MG63 (cell line): ENCODE data around the gene TBCD. TPM values are rescaled to one million over a fixed set of nuclear protein-coding genes. Genes with fewer than 3 reads are reported as not detected.
A peak's percentile ranks its signal among the peaks of the same experiment; 100 is the strongest.

Source experiments
- DNase-seq: peaks from one replicate; pipeline ENCODE4 v3.0.0-alpha.2; 2020
- H3K27me3 ChIP-seq: fragments of 250-450 bp; sonication (Bioruptor Pico); 2 replicates; pipeline ENCODE4 v1.5.1; 2020; ENCODE audit warnings: mild to moderate bottlenecking, moderate library complexity
- H3K36me3 ChIP-seq: fragments of 250-450 bp; sonication (Bioruptor Pico); 2 replicates; pipeline ENCODE4 v1.5.1; 2020; ENCODE audit warnings: mild to moderate bottlenecking, moderate library complexity
- H3K4me3 ChIP-seq: fragments of 250-450 bp; sonication (Bioruptor Pico); 2 replicates; pipeline ENCODE4 v1.5.1; 2020; ENCODE audit warnings: mild to moderate bottlenecking, moderate library complexity
- H3K9me3 ChIP-seq: fragments of 250-450 bp; sonication (Bioruptor Pico); 2 replicates; pipeline ENCODE4 v1.5.1; 2020; ENCODE audit warnings: mild to moderate bottlenecking, moderate library complexity
- total RNA-seq: library from RNA; depleted of rRNA; stranded (reverse); fragments of >200 nt; shearing (Covaris generic); gene quantifications from 2 replicates; pipeline ENCODE4 v1.2.3, GENCODE V29; 2014; ENCODE audit warnings: low replicate concordance

TBCD gene
- total RNA-seq, 1 experiment from 2014 or later = 73.6 TPM

GRCh38 chr17:82843904-82844680 lies 92.2 kb downstream of the TBCD start:
- no peaks in the 10 kb centered on the region for H3K9me3 ChIP-seq
- H3K27me3 ChIP-seq = no peaks in the 10 kb centered on the region
- H3K4me3 ChIP-seq = no peak overlapping the region
- DNase-seq = no peak
- H3K36me3 ChIP-seq = peaks cover 7% of the 10 kb centered on the region

GRCh38 chr17:82844796-82845162 lies 92.9 kb downstream of the TBCD start:
- Histone ChIP-seq H3K36me3 (peaks cover 10% of the 10 kb centered on the region), H3K27me3 (no peaks in the 10 kb centered on the region), H3K9me3 (no peaks in the 10 kb centered on the region), H3K4me3 (no peak overlapping the region)
- DNase-seq = no peak

- Histone ChIP-seq H3K9me3 (no peaks in the 10 kb centered on the region), H3K4me3 (no peak overlapping the region), H3K36me3 (peaks cover 10% of the 10 kb centered on the region), H3K27me3 (no peaks in the 10 kb centered on the region)
- DNase-seq = no peak
Observed at GRCh38 chr17:82845163-82845807, 93.4 kb downstream of the TBCD start.

- Histone ChIP-seq H3K36me3 (peaks cover 10% of the 10 kb centered on the region), H3K4me3 (no peak overlapping the region), H3K27me3 (no peaks in the 10 kb centered on the region), H3K9me3 (no peaks in the 10 kb centered on the region)
- DNase-seq = no peak
Observed at GRCh38 chr17:82846061-82846691, 94.3 kb downstream of the TBCD start.

- Histone ChIP-seq H3K4me3 (peak overlapping the region; percentile 40), H3K27me3 (no peaks in the 10 kb centered on the region), H3K9me3 (no peaks in the 10 kb centered on the region), H3K36me3 (peaks cover 10% of the 10 kb centered on the region)
- DNase-seq = peak; percentile 82
Observed at GRCh38 chr17:82848022-82848592, 96.2 kb downstream of the TBCD start.

- Histone ChIP-seq H3K4me3 (no peak overlapping the region), H3K9me3 (no peaks in the 10 kb centered on the region), H3K27me3 (no peaks in the 10 kb centered on the region), H3K36me3 (peaks cover 10% of the 10 kb centered on the region)
- no peak for DNase-seq
Observed at GRCh38 chr17:82849076-82849945, 97.4 kb downstream of the TBCD start.

GRCh38 chr17:82851381-82851780 lies 99.5 kb downstream of the TBCD start:
- Histone ChIP-seq H3K27me3 (no peaks in the 10 kb centered on the region), H3K4me3 (no peak overlapping the region), H3K36me3 (peaks cover 10% of the 10 kb centered on the region), H3K9me3 (no peaks in the 10 kb centered on the region)
- DNase-seq = no peak

GRCh38 chr17:82854226-82854625 lies 102.4 kb downstream of the TBCD start:
- H3K27me3 ChIP-seq = no peaks in the 10 kb centered on the region
- H3K4me3 ChIP-seq = no peak overlapping the region
- H3K36me3 ChIP-seq = peaks cover 4% of the 10 kb centered on the region
- H3K9me3 ChIP-seq = no peaks in the 10 kb centered on the region
- DNase-seq = no peak

GRCh38 chr17:82856361-82856760 lies 104.5 kb downstream of the TBCD start:
- no peak for DNase-seq
- Histone ChIP-seq H3K9me3 (no peaks in the 10 kb centered on the region), H3K27me3 (no peaks in the 10 kb centered on the region)

GRCh38 chr17:82858376-82859126 lies 106.7 kb downstream of the TBCD start:
- Histone ChIP-seq H3K36me3 (peaks cover 5% of the 10 kb centered on the region), H3K4me3 (no peak overlapping the region), H3K9me3 (no peaks in the 10 kb centered on the region), H3K27me3 (no peaks in the 10 kb centered on the region)
- DNase-seq = no peak

More at GRCh38 chr17:82856361-82856760, 104.5 kb downstream of the TBCD start:
- peaks cover 3% of the 10 kb centered on the region; the same call in 1 of the 2 replicates for H3K36me3 ChIP-seq
- H3K4me3 ChIP-seq = no peak overlapping the region

- H3K4me3 ChIP-seq = no peak overlapping the region
Observed at GRCh38 chr17:82859431-82860403, 107.9 kb downstream of the TBCD start.

GRCh38 chr17:82860606-82861392 lies 108.9 kb downstream of the TBCD start:
- no peak for DNase-seq
- H3K9me3 ChIP-seq = no peaks in the 10 kb centered on the region
- no peaks in the 10 kb centered on the region for H3K27me3 ChIP-seq
- peaks cover 6% of the 10 kb centered on the region for H3K36me3 ChIP-seq
- H3K4me3 ChIP-seq = no peak overlapping the region

More at GRCh38 chr17:82859431-82860403, 107.9 kb downstream of the TBCD start:
- H3K27me3 ChIP-seq = no peaks in the 10 kb centered on the region
- DNase-seq = peak; percentile 65
- H3K9me3 ChIP-seq = no peaks in the 10 kb centered on the region
- H3K36me3 ChIP-seq = peaks cover 6% of the 10 kb centered on the region

- DNase-seq = no peak
- H3K9me3 ChIP-seq = no peaks in the 10 kb centered on the region
- no peak overlapping the region for H3K4me3 ChIP-seq
- H3K36me3 ChIP-seq = peaks cover 6% of the 10 kb centered on the region
- H3K27me3 ChIP-seq = no peaks in the 10 kb centered on the region
Observed at GRCh38 chr17:82861393-82861775, 109.5 kb downstream of the TBCD start.

- Histone ChIP-seq H3K4me3 (no peak overlapping the region), H3K9me3 (no peaks in the 10 kb centered on the region), H3K36me3 (peaks cover 6% of the 10 kb centered on the region), H3K27me3 (no peaks in the 10 kb centered on the region)
- DNase-seq = no peak
Observed at GRCh38 chr17:82862191-82862590, 110.3 kb downstream of the TBCD start.
